Fibroblast of gingiva (primary cell): ENCODE results near the gene AMD1.
"Not testable (repeated sequence)": the region's sequence is repeated elsewhere in the genome, so short reads cannot be mapped to it uniquely, and the experiment has no call there.

Source experiments
- DNase-seq: peaks from one replicate; pipeline ENCODE4 v3.0.0-alpha.2; 2011; ENCODE audit warnings: low read depth

AMD1 gene

GRCh38 chr6:110877569-110877968, 3.0 kb downstream of the AMD1 start:
- no peak for DNase-seq

GRCh38 chr6:110878751-110879522, 4.4 kb downstream of the AMD1 start:
- DNase-seq = peak; percentile 36

GRCh38 chr6:110880651-110881050, 6.1 kb downstream of the AMD1 start:
- no peak for DNase-seq

GRCh38 chr6:110881546-110882273, 7.1 kb downstream of the AMD1 start:
- no peak for DNase-seq

GRCh38 chr6:110882274-110882619, 7.7 kb downstream of the AMD1 start:
- no peak for DNase-seq

- no peak for DNase-seq
These were observed 8.4 kb downstream of the AMD1 start for GRCh38 chr6:110882824-110883554.

- DNase-seq = no peak
These were observed 9.7 kb downstream of the AMD1 start for GRCh38 chr6:110884321-110884720.

- DNase-seq = no peak
These were observed 10.9 kb downstream of the AMD1 start for GRCh38 chr6:110885526-110885925.

GRCh38 chr6:110886555-110887167, 12.1 kb downstream of the AMD1 start:
- no peak for DNase-seq

GRCh38 chr6:110890288-110890687, 15.7 kb downstream of the AMD1 start:
- DNase-seq = no peak

- DNase-seq = no peak
These were observed 21.5 kb downstream of the AMD1 start for GRCh38 chr6:110895907-110896608.

GRCh38 chr6:110897433-110897832, 22.8 kb downstream of the AMD1 start:
- DNase-seq = peak; percentile 7

GRCh38 chr6:110898111-110898510, 23.5 kb downstream of the AMD1 start:
- DNase-seq = no peak

- no peak for DNase-seq
These were observed 25.5 kb downstream of the AMD1 start for GRCh38 chr6:110900028-110900598.

GRCh38 chr6:110901601-110902000, 27.0 kb downstream of the AMD1 start:
- DNase-seq = not testable (repeated sequence)

GRCh38 chr6:110902091-110902490, 27.5 kb downstream of the AMD1 start:
- no peak for DNase-seq

GRCh38 chr6:110906273-110906672, 31.7 kb downstream of the AMD1 start:
- not testable (repeated sequence) for DNase-seq

GRCh38 chr6:110930781-110931180, 56.2 kb downstream of the AMD1 start:
- DNase-seq = no peak

- DNase-seq = no peak
These were observed 59.3 kb downstream of the AMD1 start for GRCh38 chr6:110933912-110934311.

GRCh38 chr6:110934381-110934898, 59.9 kb downstream of the AMD1 start:
- DNase-seq = no peak

- DNase-seq = no peak
These were observed 60.6 kb downstream of the AMD1 start for GRCh38 chr6:110935171-110935570.
